ENCODE results near the gene NSFL1C.

- TF ChIP-seq CTCF (conservative IDR thresholded peaks at IDR 0.05) (no peak), EZH2 (IDR thresholded peaks at IDR 0.05; ENCODE audit: low read depth) (no peak)
Observed at GRCh38 chr20:1456300-1456699, 10.3 kb downstream of the NSFL1C start.
